GM12864 (cell line): ENCODE results near the gene DMXL2.
A peak's percentile ranks its signal among the peaks of the same experiment; 100 is the strongest.
"Not testable (repeated sequence)": the region's sequence is repeated elsewhere in the genome, so short reads cannot be mapped to it uniquely, and the experiment has no call there.

ENCODE experiments used
- DNase-seq: peaks from one replicate; pipeline ENCODE4 v3.0.0-alpha.2; 2011; ENCODE audit warnings: low read depth
- H3K4me3 ChIP-seq: 2 replicates; pipeline ENCODE4 v1.5.1; 2011; ENCODE audit warnings: mild to moderate bottlenecking, low read depth, low read length, control low read depth
- CTCF ChIP-seq: IDR thresholded peaks from 2 replicates; pipeline ENCODE4 v1.5.1; 2011; ENCODE audit warnings: low read depth, mild to moderate bottlenecking, moderate library complexity, low read length, control low read depth, inconsistent platforms; ENCODE audit errors: missing control alignments

Gene DMXL2

GRCh38 chr15:51622604-51623370, at the start of gene DMXL2:
Gene DMXL2, minus strand, starts transcription at chr15:51622771. Its CDS starts 226 bp downstream, at chr15:51622545.
- DNase-seq: no peak
- no peak for TF ChIP-seq CTCF
- peak within 1 kb of the TSS; percentile 92 for H3K4me3 ChIP-seq

- TF ChIP-seq CTCF: no peak
- no peak overlapping the region for H3K4me3 ChIP-seq
- DNase-seq: no peak
Measured at GRCh38 chr15:51672155-51672687, 49.6 kb upstream of the DMXL2 start.

GRCh38 chr15:51669381-51669780, 46.8 kb upstream of the DMXL2 start:
- no peak overlapping the region for H3K4me3 ChIP-seq
- DNase-seq: no peak
- TF ChIP-seq CTCF: no peak

GRCh38 chr15:51668446-51668845, 45.9 kb upstream of the DMXL2 start:
- H3K4me3 ChIP-seq: no peak overlapping the region
- DNase-seq: no peak
- no peak for TF ChIP-seq CTCF

- no peak overlapping the region for H3K4me3 ChIP-seq
- DNase-seq: no peak
- TF ChIP-seq CTCF: no peak
Measured at GRCh38 chr15:51667478-51667877, 44.9 kb upstream of the DMXL2 start.

GRCh38 chr15:51661072-51661471, 38.5 kb upstream of the DMXL2 start:
- TF ChIP-seq CTCF: no peak
- no peak for DNase-seq
- no peak overlapping the region for H3K4me3 ChIP-seq

- no peak for TF ChIP-seq CTCF
- no peak for DNase-seq
- H3K4me3 ChIP-seq: no peak overlapping the region
Measured at GRCh38 chr15:51658664-51659063, 36.1 kb upstream of the DMXL2 start.

- H3K4me3 ChIP-seq, DNase-seq: not testable (repeated sequence)
Measured at GRCh38 chr15:51655401-51656057, 33.0 kb upstream of the DMXL2 start.
